SKM-1 (cell line): ENCODE measurements around the gene STAT6.
"Not testable (repeated sequence)": the region's sequence is repeated elsewhere in the genome, so short reads cannot be mapped to it uniquely, and the experiment has no call there.

Experiments
- DNase-seq: peaks from one replicate; lab custom pipeline; 2025; ENCODE audit not compliant: unreplicated experiment; lab: John Stamatoyannopoulos, UW

STAT6 gene

DNA sequence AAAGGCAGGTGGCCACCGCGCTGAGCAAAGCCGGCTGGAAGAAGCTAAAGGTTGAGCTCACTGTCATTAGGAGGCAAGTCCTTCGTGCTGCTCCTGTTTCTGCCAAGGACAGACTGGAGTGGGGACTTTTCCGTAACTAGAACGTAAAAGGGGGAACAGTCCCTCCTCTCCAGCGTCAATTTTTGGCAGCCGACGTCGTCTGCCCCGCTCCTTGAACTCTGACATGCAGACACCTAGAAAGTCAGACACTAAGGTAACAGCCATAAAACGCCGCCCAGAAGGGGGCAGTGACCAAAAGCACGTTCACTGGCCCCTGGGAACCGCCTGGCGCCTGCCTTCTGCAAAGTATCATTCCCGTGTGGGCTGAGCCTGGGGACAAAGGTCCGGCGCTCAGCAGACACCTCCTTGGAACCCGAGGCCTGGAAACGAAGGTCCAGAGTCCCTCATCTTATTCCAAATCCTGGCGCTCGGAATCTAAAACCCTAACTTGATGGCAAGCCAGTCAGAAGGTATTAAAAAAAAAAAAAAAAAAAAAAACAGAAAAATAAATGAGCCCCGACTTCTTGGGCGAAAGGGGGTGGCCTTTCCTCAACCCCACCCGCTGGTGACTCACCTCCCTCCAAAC is 16.1 kb upstream of the STAT6 start:
- DNase-seq, result no peak

DNA sequence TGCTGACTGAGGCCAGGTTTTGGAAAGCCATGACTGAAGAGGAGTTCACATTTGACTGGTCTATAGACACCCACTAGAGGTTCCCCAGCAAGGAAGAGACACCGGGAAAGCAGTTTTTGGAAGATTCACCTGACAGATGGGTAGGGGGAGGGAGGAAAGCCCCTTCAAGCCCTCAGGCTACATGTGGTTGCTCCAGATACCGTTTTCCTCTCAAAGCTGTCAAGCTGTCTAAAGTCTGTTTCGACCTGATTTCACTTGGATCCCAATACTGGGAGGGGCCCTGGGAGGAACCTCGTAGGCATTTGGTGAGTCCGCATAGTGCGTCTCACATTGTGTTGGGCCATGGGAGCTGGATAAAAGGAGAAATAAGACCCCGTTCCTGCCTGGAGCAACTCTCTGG is 15.4 kb upstream of the STAT6 start:
- no peak for DNase-seq

GRCh38 chr12:57126061-57126460 is 14.9 kb upstream of the STAT6 start:
- DNase-seq, result no peak

GRCh38 chr12:57124261-57124877 is 13.2 kb upstream of the STAT6 start:
- DNase-seq, result peak; percentile 20

DNA sequence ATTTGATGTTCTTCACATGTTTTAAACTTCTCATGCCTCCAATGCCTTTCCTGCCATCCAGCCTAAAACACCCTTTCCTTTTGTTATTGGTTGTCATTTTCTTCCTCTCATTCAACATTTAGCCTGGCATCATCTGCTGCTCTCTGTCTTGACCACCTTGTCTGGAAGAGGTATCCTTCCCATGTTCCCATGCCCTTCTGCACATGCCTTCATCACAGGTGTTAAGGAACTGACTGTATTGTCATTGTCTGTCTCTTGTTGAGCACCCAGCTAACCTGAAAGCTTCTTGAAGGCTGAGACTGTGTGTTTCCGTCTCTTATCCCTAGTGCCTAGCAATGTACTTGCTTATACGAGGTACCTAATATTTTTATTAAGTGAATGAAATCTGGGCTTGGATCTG is 12.7 kb upstream of the STAT6 start:
- no peak for DNase-seq

- DNase-seq, result not testable (repeated sequence)
Observed at GRCh38 chr12:57120718-57121117, 9.6 kb upstream of the STAT6 start.

- DNase-seq, result no peak
Observed at GRCh38 chr12:57119294-57120085, 8.3 kb upstream of the STAT6 start.

- DNase-seq, result no peak
Observed at GRCh38 chr12:57118711-57119271, 7.6 kb upstream of the STAT6 start.

- no peak for DNase-seq
Observed at GRCh38 chr12:57116580-57117281, 5.6 kb upstream of the STAT6 start.

GRCh38 chr12:57112492-57113294 is 1.5 kb upstream of the STAT6 start:
- no peak for DNase-seq

- DNase-seq, result no peak
Observed at GRCh38 chr12:57110104-57111030, 795 bp downstream of the STAT6 start.

DNA sequence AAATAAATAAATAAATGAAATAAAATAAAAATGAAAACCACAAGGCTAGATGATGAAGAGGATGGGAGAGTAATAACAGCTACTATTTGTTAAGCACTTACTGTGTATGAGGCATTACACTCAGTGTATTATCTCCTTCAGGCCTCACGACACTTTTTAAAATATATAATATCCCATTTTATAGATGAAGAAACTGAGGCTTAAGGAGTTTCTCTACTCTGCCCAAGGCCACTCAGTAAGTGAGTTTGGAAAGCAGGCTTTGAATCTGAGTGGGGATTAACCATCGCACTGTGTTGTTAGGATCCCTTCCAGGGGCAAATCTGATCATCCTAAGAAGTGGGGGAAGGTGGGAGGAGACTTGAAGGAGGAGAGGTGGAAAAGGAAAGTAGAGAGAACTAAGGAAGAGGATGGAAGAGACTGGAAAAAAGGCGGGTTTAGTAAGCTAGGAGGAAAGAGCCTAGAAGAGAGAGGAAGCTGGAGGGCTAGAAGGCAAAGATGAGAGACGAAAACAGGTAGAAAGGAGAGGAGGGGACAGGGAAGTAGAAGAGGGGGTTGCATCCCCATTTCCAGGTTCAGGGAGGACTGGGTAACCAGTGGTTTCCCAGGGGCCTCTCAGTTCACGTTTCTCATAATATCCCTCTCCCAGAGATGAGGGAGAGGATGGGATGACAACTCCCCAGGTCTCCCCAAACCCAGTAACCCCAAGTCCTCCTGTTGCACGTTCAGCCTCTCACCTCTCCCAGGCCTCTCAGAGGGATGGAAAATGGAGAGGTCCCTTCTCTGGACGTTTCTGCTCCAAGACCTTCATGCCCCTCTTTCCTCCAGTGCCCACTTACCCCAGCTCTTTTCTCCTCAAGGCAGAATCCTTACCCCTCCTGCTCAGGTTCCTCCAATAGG is 1.7 kb downstream of the STAT6 start:
- no peak for DNase-seq

GRCh38 chr12:57107456-57108155 is 3.6 kb downstream of the STAT6 start:
- DNase-seq, result no peak

GRCh38 chr12:57106021-57106708 is 5.0 kb downstream of the STAT6 start:
- DNase-seq, result no peak

DNA sequence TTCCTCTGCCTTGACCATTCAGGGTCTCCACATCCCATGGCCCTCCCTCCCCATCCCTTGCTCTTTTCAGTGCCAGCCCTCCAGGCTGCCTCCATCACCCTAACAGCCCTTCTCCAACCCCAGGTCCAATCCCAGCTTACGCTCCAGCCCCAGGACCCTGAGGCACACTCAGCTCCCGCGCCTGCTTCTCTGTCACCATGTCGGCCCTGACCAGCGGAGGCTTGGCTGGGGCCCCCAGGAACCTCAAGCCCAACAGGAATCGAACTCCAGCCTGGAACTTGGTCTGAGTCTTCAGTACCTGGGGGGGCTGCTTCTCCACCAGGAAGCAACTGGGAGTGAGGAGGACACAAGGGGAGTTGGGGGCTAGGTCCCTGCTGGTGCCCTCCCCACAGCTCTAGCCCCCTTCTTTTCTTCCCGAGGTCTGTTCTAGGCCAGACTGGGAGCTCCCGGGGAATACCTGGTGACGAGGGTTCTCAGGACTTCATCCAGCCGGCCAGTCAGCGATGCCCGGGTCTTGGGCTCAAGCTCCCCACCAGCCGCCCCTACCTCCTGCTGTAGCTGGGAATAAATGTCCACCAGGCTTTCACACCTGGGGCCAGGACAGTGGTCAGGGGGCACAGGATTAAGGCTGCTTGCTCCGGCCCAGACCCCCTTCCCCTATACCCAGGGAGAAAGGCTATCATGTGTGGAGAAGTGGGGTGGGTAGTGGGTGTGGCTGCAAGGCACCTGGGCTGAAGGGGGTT is 6.0 kb downstream of the STAT6 start:
- DNase-seq, result no peak

- DNase-seq, result no peak
Observed at GRCh38 chr12:57104292-57104910, 6.8 kb downstream of the STAT6 start.
